DND-41 (cell line): ENCODE results near the gene MED13.

ENCODE experiments used
- EZH2 ChIP-seq: IDR thresholded peaks from 3 replicates; pipeline ENCODE4 v1.6.1; 2012; ENCODE audit warnings: borderline replicate concordance, low read depth, mild to moderate bottlenecking, moderate library complexity, low read length, inconsistent platforms; ENCODE audit not compliant: severe bottlenecking
- TF ChIP-seq, protein P1 (sequence below): IDR thresholded peaks from 2 replicates; pipeline ENCODE4 v1.5.1; 2012; ENCODE audit warnings: borderline replicate concordance, low read length, moderate library complexity, mild to moderate bottlenecking; ENCODE audit not compliant: poor library complexity, severe bottlenecking; ENCODE audit errors: extremely low read depth

DNA sequence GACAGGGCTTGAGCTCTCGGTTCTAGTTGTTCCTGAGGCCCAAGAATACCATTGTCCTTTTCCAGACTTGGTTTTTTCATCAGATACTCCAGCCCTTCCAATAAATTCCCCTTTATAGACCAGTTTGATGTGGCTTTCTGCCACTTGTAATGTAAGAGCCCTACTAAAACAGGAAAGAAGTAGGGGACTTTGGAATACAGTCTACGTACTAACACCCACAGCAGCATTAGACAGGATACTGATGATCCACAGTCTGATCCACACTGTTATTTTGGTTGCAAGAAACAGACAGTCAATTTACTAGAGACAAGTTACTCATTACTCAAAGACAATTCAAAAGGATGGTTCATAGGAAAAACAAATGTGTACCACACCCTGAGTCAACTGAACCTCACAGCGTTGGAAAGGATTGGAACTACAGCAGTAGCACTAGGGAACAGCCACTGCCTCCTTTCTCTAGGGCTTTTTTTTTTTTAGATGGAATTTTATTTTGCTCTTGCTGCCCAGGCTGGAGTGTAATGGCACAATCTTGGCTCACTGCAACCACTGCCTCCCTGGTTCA lies 45.9 kb upstream of the MED13 start:
- TF ChIP-seq, protein P1, sequence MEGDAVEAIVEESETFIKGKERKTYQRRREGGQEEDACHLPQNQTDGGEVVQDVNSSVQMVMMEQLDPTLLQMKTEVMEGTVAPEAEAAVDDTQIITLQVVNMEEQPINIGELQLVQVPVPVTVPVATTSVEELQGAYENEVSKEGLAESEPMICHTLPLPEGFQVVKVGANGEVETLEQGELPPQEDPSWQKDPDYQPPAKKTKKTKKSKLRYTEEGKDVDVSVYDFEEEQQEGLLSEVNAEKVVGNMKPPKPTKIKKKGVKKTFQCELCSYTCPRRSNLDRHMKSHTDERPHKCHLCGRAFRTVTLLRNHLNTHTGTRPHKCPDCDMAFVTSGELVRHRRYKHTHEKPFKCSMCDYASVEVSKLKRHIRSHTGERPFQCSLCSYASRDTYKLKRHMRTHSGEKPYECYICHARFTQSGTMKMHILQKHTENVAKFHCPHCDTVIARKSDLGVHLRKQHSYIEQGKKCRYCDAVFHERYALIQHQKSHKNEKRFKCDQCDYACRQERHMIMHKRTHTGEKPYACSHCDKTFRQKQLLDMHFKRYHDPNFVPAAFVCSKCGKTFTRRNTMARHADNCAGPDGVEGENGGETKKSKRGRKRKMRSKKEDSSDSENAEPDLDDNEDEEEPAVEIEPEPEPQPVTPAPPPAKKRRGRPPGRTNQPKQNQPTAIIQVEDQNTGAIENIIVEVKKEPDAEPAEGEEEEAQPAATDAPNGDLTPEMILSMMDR: no peak
- TF ChIP-seq EZH2: no peak
